ENCODE measurements around the gene ADAMTSL5.

GRCh38 chr19:1474011-1474764, 38.6 kb downstream of the ADAMTSL5 start:
- TF ChIP-seq ZBTB1 (CRISPR knock-in tag; IDR thresholded peaks at IDR 0.05; ENCODE audit: borderline replicate concordance) = no peak
- TF ChIP-seq ZKSCAN1 (IDR thresholded peaks at IDR 0.05; ENCODE audit: low read length) = no peak
- TF ChIP-seq ZC3H13 (CRISPR knock-in tag; IDR thresholded peaks at IDR 0.05) = no peak
- no peak for TF ChIP-seq POLR2A (IDR thresholded peaks at IDR 0.05; ENCODE audit: insufficient read depth in 1 of 2, low read depth in 2 of 2, low read length in 2 of 2)
- no peak for TF ChIP-seq ZNF776 (CRISPR knock-in tag; IDR thresholded peaks at IDR 0.05)
- no peak for TF ChIP-seq SP2 (CRISPR knock-in tag; IDR thresholded peaks at IDR 0.05)
- TF ChIP-seq TBX3 (IDR thresholded peaks at IDR 0.05; ENCODE audit: borderline replicate concordance) = no peak
- TF ChIP-seq ZNF503 (CRISPR knock-in tag; IDR thresholded peaks at IDR 0.05) = no peak
- no peak for TF ChIP-seq EP300 (IDR thresholded peaks at IDR 0.05; ENCODE audit: low read depth in 2 of 2, low read length in 2 of 2)
- TF ChIP-seq EP300 (CRISPR knock-in tag; IDR thresholded peaks at IDR 0.05; ENCODE audit: borderline replicate concordance) = no peak
- TF ChIP-seq WIZ (CRISPR knock-in tag; IDR thresholded peaks at IDR 0.05) = no peak
- TF ChIP-seq ZNF570 (CRISPR knock-in tag; IDR thresholded peaks at IDR 0.05; ENCODE audit: borderline replicate concordance) = no peak
- TF ChIP-seq LRRFIP1 (CRISPR knock-in tag; conservative IDR thresholded peaks at IDR 0.05) = no peak
- no peak for TF ChIP-seq TCF7 (IDR thresholded peaks at IDR 0.05; ENCODE audit: low read depth)
- no peak for TF ChIP-seq STAT6 (CRISPR knock-in tag; IDR thresholded peaks at IDR 0.05; ENCODE audit: borderline replicate concordance)

Data from HepG2 (cell line).